ENCODE measurements around the gene SH2B3.
"Not testable (repeated sequence)": the region's sequence is repeated elsewhere in the genome, so short reads cannot be mapped to it uniquely, and the experiment has no call there.

Gene SH2B3

GRCh38 chr12:111467092-111467856, 61.6 kb downstream of the SH2B3 start:
- no peak for DNase-seq

GRCh38 chr12:111467857-111468241, 62.1 kb downstream of the SH2B3 start:
- DNase-seq, result no peak

- DNase-seq, result no peak
Measured at GRCh38 chr12:111469401-111469800, 63.7 kb downstream of the SH2B3 start.

- no peak for DNase-seq
Measured at GRCh38 chr12:111471236-111471635, 65.5 kb downstream of the SH2B3 start.

GRCh38 chr12:111482462-111482861, 76.7 kb downstream of the SH2B3 start:
- DNase-seq, result no peak

- no peak for DNase-seq
Measured at GRCh38 chr12:111488271-111488670, 82.5 kb downstream of the SH2B3 start.

GRCh38 chr12:111488798-111489197, 83.1 kb downstream of the SH2B3 start:
- DNase-seq, result no peak

GRCh38 chr12:111492979-111493378, 87.3 kb downstream of the SH2B3 start:
- not testable (repeated sequence) for DNase-seq

- no peak for DNase-seq
Measured at GRCh38 chr12:111494676-111495075, 89.0 kb downstream of the SH2B3 start.
